ENCODE results near the gene VILL. TPM values are rescaled to one million over a fixed set of nuclear protein-coding genes. Genes with fewer than 3 reads are reported as not detected.

Gene VILL
- total RNA-seq, 1 donor from 2014 or later: 3.2 TPM

DNA sequence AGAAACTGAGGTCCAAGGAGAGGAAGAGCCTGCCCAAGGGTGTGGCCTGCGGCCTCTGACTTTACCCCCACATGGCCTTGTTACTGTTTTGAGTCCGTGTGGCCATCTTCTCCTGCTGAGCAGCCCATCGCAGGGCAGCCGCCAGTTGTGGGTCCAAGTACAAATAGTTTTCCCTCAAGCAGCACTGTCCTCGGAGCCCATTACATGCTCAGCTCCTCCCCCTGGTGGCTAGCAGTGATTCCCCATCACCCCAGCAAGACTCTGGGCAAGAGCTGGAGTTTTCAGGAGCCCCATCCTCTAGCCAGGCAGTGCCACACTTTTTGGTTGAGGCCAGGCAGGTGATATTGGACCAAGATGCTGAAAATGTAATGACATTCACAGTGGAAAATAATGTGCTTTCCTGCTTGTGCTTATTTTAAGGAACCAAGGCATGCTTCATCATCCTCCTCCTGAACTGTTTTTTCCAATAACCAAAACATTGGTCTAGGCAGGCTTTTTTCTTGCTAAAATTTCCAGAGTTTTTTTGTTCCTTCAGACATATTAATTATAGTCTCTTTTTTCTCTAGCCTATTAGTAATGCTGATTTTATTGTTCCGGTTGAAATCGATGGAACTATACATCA lies 23.2 kb upstream of the VILL start:
- no peaks in the 10 kb centered on the region for H3K9me3 Mint-ChIP-seq (ENCODE audit: unreplicated experiment)

DNA sequence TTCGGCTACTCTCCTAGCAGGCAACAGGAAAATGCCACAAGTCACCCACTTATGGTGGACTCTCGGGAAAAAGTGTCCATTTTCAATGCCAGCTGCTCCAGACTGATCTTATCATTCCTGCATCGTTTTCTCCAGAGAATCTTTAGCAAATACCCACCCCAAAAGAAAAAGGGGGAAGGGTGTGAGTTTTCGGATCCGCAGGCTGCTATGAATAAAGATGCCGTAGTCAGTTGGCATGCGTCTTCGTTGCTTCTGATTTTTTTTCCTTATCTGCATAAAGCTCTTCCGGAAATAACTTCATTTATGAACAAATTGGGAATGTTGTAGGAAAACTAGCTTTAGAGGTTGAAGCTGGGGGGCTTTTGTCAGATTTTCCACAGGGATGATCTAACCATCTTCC lies 22.4 kb upstream of the VILL start:
- Mint-ChIP-seq H3K4me3 (ENCODE audit: unreplicated experiment) (no peak overlapping the region), H3K9me3 (ENCODE audit: unreplicated experiment) (no peaks in the 10 kb centered on the region), H3K27me3 (ENCODE audit: unreplicated experiment) (peaks cover 7% of the 10 kb centered on the region), H3K4me1 (ENCODE audit: low read depth, unreplicated experiment) (peaks cover 9% of the 10 kb centered on the region), H3K27ac (ENCODE audit: unreplicated experiment) (no peak overlapping the region), H3K36me3 (ENCODE audit: unreplicated experiment) (no peaks in the 10 kb centered on the region)
- no peak for TF ChIP-seq CTCF (IDR thresholded peaks at IDR 0.05; ENCODE audit: partially characterized antibody, unreplicated experiment)
- no peak for DNase-seq

More for the DNA sequence above, 23.2 kb upstream of the VILL start:
- peak; percentile 76 for TF ChIP-seq CTCF (IDR thresholded peaks at IDR 0.05; ENCODE audit: partially characterized antibody, unreplicated experiment)
- no peak overlapping the region for H3K27ac Mint-ChIP-seq (ENCODE audit: unreplicated experiment)
- H3K36me3 Mint-ChIP-seq (ENCODE audit: unreplicated experiment): no peaks in the 10 kb centered on the region
- H3K4me3 Mint-ChIP-seq (ENCODE audit: unreplicated experiment): no peak overlapping the region
- peaks cover 7% of the 10 kb centered on the region for H3K4me1 Mint-ChIP-seq (ENCODE audit: low read depth, unreplicated experiment)
- peak; percentile 76 for DNase-seq
- peaks cover 7% of the 10 kb centered on the region for H3K27me3 Mint-ChIP-seq (ENCODE audit: unreplicated experiment)

GRCh38 chr3:37968813-37969595 lies 21.6 kb upstream of the VILL start:
- H3K9me3 Mint-ChIP-seq (ENCODE audit: unreplicated experiment): no peaks in the 10 kb centered on the region
- DNase-seq: no peak
- no peak overlapping the region for H3K4me3 Mint-ChIP-seq (ENCODE audit: unreplicated experiment)
- no peaks in the 10 kb centered on the region for H3K36me3 Mint-ChIP-seq (ENCODE audit: unreplicated experiment)
- H3K4me1 Mint-ChIP-seq (ENCODE audit: low read depth, unreplicated experiment): peaks cover 15% of the 10 kb centered on the region
- peaks cover 7% of the 10 kb centered on the region for H3K27me3 Mint-ChIP-seq (ENCODE audit: unreplicated experiment)
- no peak overlapping the region for H3K27ac Mint-ChIP-seq (ENCODE audit: unreplicated experiment)
- TF ChIP-seq CTCF (IDR thresholded peaks at IDR 0.05; ENCODE audit: partially characterized antibody, unreplicated experiment): no peak

DNA sequence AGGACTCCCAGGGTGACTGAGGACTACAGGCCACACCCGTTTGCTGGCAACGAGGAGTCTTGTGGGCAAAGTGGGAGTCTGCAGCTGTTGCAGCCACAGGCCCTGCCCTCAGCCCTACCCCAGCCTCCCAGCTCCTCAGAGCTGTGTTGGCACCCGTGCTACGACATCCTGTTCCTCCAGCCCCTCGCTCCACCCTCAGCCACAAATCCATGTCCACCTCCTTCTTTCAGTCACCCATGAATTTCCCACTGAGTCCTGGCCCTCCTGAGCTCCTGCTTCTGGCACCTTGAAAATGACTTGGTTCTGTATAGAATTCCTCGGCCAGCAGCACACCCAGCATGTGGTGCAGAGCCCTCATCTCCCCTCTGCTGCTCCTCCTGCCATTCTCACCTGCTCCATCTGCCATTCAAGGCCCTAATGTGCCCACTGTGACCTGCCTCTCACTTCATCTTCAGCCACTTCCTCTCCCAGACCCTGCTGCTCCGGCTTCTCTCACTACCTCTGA lies 20.9 kb upstream of the VILL start:
- Mint-ChIP-seq H3K27me3 (ENCODE audit: unreplicated experiment) (peaks cover 7% of the 10 kb centered on the region), H3K9me3 (ENCODE audit: unreplicated experiment) (no peaks in the 10 kb centered on the region), H3K27ac (ENCODE audit: unreplicated experiment) (no peak overlapping the region), H3K4me1 (ENCODE audit: low read depth, unreplicated experiment) (peaks cover 18% of the 10 kb centered on the region), H3K4me3 (ENCODE audit: unreplicated experiment) (peak overlapping the region; percentile 12), H3K36me3 (ENCODE audit: unreplicated experiment) (no peaks in the 10 kb centered on the region)
- TF ChIP-seq CTCF (IDR thresholded peaks at IDR 0.05; ENCODE audit: partially characterized antibody, unreplicated experiment): no peak
- DNase-seq: no peak

DNA sequence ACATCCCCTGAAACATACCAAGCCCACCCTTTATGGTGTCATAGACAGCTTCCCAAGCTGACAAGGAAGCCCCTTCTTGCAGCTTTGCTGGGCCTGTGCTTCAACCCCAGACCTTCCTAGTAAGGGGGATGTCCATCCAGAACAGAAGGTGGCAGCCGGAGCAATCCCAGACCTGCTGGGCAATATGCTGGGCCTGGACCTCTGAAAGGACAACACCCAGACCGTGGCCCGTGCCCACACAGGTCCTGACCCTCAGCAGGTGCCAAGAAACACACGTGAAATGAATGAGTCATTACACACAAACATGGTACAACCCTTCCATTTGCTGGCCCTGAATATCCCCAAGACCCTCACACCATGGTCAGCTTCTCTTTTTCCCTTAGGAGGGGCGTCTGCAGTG lies 19.8 kb upstream of the VILL start:
- no peak for TF ChIP-seq CTCF (IDR thresholded peaks at IDR 0.05; ENCODE audit: partially characterized antibody, unreplicated experiment)
- H3K4me3 Mint-ChIP-seq (ENCODE audit: unreplicated experiment): no peak overlapping the region
- no peaks in the 10 kb centered on the region for H3K36me3 Mint-ChIP-seq (ENCODE audit: unreplicated experiment)
- peaks cover 9% of the 10 kb centered on the region for H3K27me3 Mint-ChIP-seq (ENCODE audit: unreplicated experiment)
- DNase-seq: no peak
- H3K4me1 Mint-ChIP-seq (ENCODE audit: low read depth, unreplicated experiment): peaks cover 27% of the 10 kb centered on the region
- no peaks in the 10 kb centered on the region for H3K9me3 Mint-ChIP-seq (ENCODE audit: unreplicated experiment)
- no peak overlapping the region for H3K27ac Mint-ChIP-seq (ENCODE audit: unreplicated experiment)

Measured in glutamatergic neuron (in vitro differentiated cells).